GM19397 (cell line): ENCODE data around the gene FADS2.

Source experiments
- ATAC-seq: cut with Tn5 transposase; IDR thresholded peaks from one replicate; pipeline ENCODE4 v1.9.1; 2021; ENCODE audit warnings: mild to moderate bottlenecking, moderate library complexity; ENCODE audit not compliant: unreplicated experiment

Gene FADS2

GRCh38 chr11:61885166-61885778 lies 57.2 kb downstream of the FADS2 start:
- no peak for ATAC-seq

- no peak for ATAC-seq
Observed at GRCh38 chr11:61885784-61886580, 57.9 kb downstream of the FADS2 start.

- no peak for ATAC-seq
Observed at GRCh38 chr11:61886643-61887042, 58.5 kb downstream of the FADS2 start.

- ATAC-seq, result no peak
Observed at GRCh38 chr11:61887839-61888494, 59.9 kb downstream of the FADS2 start.

DNA sequence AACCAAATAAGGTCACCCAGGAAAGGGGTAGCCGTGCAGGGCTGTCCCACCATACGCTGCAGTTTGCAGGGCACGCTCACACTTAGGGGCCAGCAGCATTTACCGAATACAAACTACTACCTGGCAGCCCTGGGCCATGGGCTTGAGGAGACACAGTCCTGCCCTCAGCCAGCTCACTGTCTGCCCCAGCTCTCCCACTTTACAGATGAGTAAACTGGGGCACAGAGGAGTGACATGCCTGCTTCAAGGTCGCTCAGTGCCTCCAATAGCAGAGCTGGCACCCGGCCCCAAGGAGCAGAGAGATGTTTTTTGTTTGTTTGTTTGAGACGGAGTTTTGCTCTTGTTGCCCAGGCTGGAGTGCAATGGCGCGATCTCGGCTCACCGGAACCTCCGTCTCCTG lies 60.5 kb downstream of the FADS2 start:
- ATAC-seq, result no peak

- ATAC-seq, result no peak
Observed at GRCh38 chr11:61889831-61890230, 61.7 kb downstream of the FADS2 start.

DNA sequence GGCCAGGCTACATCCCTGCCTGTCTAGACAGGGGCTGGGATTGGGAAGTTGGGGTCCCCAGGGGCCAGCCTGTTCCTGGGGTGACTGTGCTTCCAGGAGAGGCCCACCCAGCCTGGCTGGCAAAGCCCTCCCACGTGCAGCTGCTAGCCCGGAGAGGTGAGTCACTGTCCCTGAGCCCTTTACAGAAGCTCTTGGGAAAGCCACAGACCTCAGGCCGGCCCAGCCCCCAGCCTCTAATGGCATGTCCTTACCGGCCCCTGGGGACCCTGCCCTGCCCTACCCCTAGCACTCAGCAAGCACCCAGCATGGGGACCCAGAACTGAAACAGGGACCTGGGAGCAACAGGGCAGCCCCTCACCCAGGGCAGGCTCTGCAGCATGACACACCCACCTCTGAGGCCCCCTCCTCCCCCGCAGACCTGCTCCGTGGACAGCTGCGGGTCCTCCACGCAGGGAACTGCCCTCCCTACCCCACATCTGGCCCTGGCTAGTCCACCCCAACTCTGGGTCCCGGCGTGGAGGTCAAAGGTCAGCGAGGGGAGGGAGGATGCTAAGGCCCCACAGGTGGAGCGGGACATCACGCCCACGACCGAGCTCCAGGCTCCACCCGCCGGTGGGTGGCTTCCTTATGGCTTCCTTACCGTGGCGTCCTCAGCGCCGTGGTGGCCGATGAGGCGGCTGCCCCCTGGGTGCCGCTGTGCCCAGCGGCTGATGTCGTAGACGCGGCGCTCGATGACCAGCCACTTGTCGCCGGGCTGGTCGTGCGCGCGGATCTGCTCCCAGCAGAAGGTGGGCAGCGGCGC lies 62.6 kb downstream of the FADS2 start:
- no peak for ATAC-seq

DNA sequence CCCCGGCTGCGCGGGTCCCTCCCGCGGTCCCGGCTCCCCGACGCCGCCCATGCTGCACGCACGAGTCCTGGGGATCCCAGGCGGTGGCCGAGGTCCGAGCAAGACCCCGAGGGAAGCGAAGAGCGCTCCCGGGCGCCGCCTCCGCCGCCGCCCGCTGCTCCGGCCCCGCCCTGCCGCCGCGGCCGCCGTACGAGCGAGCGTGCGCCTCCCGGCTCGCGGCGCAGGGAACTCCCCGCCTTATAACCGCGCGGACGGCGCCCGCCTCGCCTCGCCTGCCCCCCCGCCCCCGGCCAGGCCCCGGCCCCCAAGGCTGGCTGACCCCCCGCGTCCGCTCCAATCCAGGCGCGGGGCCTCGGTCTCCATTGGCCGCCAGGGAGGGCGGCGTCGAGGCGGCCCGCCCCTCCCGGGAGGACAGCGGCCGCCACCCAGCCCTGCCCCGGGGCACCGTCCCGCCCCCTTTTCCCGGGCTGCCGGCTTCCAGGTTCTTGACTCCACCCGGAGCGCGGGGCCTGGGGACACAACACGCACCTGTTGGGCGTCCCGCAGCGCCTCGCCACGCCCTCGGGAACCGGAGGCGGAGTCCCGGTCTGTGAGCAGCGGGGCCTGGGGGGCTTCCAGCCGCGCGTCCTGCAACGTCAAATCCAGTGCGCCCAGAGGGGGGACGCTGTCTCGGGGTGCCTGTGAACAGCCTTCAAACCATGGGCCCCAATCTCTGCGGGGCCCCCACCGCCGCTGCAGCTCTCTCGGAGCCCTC lies 63.4 kb downstream of the FADS2 start, which contains the start of gene FADS3:
TSS of gene FADS3 (minus strand) at position 215 of the 754 bp plus-strand sequence. CDS start at position 51, 164 bp downstream.
- ATAC-seq, result peak; percentile 71

GRCh38 chr11:61892085-61892370 lies 63.9 kb downstream of the FADS2 start:
- peak; percentile 39 for ATAC-seq

DNA sequence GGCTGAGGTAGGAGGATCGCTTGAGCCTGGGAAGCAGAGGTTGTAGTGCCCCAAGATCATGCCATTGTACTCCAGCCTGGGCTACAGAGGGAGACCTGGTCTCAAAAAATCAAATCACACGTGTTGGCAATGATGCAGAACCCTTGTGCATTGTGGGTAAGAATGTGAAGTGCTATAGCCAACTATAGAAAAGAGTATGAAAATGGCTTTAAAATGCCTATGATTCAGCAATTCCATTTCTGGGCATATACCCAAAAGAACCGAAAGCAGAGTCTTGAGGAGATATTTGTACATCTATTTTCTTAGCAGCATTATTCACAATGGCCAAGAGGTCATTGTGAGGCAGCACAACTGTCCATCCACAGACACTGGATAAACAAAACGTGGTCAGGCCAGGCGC lies 65.9 kb downstream of the FADS2 start:
- no peak for ATAC-seq

GRCh38 chr11:61895046-61895717 lies 67.1 kb downstream of the FADS2 start:
- ATAC-seq, result no peak

- no peak for ATAC-seq
Observed at GRCh38 chr11:61895718-61896059, 67.6 kb downstream of the FADS2 start.

DNA sequence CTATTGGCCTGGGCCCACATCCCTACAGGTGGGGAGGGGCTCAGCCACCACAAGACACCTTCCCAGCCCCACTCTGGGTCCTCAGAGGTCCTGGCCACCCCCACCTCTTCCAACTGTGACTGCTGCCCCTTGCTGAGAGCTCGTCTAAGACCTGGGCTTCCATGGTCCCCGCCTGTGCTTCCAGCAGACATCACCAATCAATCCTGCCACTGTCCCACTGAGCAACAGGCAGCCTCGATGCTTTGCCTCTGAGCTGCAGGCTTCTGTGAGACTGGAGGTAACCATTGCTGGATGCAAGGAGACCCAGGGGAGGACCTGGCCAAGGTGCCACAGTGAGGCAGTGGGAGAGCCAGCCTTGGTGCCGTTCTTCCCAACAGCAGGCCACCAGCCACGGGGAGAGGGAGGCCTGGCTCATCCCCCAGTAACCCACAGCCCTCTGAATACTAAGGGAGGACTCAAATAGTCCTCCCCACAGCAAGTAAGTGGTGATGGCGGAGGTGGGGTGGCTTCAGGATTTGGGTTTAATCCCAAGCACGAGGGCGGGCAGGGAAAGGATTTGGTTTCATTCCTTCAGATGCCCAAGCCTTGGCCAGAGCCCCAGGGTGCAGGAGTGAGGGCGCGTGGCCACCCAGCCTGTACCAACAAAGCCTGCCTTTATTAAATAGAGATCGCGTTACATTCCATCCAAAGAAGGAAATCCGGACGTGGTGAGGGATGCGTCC lies 68.7 kb downstream of the FADS2 start:
- ATAC-seq, result no peak

GRCh38 chr11:61897387-61898246 lies 69.5 kb downstream of the FADS2 start:
- no peak for ATAC-seq

DNA sequence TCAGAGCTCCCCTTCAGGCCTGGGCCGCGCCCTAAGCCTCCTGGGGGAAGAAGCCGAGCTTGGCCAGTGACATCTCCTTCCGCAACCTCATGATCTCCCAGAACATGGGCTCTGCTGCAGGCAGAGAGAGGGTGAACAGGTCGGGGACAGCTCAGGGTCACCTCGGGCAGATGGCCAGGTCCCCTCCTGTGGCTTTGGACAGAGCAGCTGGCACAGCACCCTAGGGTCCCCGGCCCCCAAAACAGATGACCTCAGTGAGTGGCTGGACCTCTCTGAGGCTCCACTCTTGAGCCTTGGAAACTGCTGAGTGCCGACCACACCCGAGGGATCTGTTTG lies 70.1 kb downstream of the FADS2 start:
- ATAC-seq, result no peak

DNA sequence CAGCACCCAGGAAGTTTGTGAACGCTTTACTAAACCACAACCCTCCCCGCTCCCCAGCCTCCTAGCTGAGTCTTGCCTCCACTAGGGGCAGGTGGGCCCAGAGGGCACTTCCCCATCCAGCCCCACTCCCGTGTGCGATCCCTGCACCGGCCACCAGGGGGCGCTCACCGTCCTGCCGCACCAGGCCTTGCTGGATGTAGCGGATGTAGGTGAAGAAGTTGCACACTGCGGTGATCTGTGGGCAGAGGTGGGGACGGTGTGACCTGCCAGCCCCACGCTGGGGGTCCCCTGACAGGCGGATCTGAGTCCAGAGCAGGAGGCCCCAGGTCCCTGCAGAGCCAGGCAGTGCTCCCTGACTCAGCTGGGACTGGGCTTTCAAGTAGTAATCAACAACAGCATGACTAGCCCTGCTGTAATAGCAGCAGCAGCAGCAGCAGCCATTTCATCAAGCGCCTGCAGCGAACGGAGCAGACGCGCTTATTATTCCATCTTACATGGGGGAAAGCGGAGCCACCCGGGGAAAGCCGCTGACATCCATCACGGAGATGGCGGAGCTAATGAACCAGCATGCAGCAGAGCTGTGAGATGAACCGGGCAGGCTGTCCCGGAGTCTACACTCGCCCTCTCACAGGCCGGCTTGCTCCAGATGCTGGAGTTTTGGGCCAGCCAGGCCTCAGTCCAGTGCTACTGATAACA lies 71.2 kb downstream of the FADS2 start:
- no peak for ATAC-seq

DNA sequence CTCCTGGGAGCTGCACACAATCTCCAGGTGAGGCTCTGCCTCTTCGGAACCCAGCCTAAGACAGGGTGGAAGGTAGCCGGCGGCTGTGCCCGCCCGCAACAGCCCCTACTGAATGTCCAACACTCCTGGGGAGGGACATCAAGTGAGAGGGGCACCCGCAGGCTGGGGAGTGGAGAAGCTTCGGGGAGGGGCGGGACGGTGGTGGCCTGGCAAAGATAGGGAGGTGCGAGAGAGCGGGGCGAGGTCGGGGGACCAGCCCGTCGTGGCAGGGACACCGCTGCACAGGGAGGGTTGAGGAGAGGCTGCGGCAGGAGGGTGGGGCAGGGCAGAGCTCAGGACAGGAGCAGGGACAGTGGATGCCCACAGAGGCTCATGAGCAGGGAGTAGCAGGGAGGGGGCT lies 72.2 kb downstream of the FADS2 start:
- ATAC-seq, result no peak

DNA sequence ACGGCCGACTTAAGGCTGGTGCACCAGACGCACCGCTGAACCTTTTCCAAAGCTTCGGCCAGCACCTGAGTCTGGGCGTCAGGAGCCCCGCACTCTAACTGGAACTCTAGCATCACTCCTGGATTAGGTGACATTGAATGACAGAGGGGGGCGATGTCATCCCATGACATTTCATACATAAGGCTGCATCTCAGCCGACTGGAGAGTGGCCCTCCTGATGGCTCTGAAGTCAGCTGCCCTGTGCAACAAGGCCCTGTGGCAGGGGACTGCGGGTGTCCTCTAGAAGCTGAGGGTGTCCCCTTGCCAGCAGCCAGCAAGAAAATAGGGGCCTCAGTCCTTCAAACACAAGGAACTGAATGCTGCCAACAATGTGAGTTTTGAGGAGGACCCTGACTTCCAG lies 73.3 kb downstream of the FADS2 start:
- ATAC-seq, result no peak
